GM19351 (cell line): ENCODE results near the gene RAX2.

Experiments used
- ATAC-seq: cut with Tn5 transposase; IDR thresholded peaks from one replicate; pipeline ENCODE4 v1.9.1; 2021; ENCODE audit warnings: mild to moderate bottlenecking, moderate library complexity; ENCODE audit not compliant: unreplicated experiment

RAX2 gene

DNA sequence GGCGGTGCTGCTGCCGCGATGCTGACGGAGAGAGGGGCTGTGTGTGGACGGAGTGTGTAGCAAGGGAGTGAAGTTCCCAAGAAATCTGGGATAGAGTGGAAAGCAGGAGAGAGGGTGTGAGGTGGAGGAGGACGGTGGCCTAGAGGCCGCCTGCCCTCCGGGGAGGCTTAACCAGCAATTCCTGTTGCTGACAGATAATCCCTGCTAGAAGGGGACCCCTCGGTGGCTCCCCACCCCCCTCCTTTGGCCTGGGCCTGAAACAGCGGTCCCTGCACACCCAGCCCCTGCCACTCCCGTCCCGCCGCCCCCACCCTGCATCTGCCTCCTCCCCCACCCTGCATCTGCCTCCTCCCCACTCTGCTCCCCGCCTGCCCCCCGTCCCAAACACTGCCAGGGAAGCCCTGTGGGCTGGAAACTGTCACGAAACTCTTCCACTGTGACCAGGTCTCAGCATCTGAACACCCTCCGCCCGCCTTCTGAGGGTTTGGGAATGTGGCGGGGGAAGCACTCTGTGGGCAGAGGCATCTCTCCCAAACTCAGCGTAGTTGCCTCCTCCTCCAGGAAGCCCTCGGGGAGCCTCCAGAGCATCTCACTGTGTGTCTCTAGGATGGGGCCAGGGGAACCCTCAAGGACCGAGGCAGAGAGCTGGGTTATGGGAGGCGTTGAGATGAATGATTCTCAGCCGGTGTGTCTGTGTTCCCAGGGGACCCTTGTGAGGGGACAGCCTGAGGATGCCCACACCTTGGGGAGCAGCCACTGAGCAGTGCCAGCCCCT is 31.3 kb upstream of the RAX2 start:
- ATAC-seq, result no peak

DNA sequence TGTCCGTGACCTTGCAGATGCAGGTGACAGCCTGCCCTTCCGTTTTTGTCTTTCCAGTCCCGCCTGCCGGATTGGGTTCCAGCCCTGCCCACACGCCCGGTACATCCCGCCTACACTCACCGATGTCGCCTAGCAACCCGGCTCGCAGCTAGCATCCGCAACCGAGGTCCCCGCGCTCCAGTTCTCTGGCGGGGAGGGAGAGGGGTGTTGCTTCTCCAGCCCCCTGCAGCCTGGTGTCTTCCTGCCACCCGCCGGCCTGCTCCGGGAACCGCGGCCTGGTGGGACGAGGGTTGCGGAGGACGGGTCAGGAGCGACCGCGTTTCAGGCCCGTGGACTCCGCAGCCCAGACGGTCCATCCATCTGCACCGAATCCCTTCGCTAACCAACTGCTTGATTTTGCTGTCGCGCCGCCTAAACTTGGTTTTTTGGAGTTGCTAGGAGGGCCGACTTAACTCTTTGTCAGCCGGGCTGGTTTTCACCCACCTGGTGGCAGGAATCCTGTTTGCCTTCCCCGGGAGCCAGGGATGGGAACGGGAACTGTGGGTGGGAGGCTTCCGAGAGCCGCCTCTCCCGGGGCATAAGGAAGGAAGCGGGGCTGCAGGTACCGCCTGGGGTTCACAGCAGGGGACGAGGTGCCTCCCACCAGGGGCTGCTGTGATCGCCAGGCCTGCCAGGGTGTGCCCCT is 29.5 kb upstream of the RAX2 start:
- no peak for ATAC-seq

DNA sequence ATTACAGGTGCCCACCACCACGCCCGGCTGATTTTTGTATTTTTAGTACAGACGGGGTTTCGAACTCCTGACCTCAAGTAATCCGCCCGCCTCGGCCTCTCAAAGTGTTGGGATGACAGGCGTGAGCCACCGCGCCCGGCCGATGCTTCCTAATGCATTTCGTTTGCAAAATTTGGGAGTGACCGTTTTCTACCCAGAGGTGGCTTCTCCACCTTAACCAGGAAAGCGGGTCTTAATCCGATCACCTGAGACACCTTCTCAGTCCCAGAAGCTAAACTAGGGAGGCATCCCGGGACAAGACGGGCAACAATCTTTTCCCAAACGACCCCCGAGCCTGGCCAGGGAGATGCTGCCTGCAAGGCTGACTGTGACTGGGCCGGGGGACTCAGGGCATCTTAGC is 29.0 kb upstream of the RAX2 start:
- no peak for ATAC-seq

DNA sequence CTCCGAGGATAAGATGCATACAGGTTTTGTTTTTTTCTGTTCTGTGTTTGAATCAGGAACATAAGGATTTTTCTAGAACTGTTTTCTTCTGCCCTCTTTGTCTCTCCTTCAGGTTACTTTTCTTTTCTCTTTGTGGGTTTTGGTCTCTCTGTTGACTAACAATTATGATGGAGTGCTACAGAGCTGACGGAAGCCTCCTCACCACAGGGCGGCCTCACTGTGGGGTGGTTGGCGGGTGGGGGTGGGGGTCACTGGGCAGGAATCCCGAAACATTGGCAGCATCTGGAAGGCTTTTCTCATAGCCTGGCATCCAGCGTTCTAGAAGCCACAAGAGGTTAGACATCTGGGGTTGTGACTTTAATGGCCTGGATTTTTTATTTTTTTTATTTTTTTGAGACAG is 26.1 kb upstream of the RAX2 start:
- ATAC-seq, result no peak

DNA sequence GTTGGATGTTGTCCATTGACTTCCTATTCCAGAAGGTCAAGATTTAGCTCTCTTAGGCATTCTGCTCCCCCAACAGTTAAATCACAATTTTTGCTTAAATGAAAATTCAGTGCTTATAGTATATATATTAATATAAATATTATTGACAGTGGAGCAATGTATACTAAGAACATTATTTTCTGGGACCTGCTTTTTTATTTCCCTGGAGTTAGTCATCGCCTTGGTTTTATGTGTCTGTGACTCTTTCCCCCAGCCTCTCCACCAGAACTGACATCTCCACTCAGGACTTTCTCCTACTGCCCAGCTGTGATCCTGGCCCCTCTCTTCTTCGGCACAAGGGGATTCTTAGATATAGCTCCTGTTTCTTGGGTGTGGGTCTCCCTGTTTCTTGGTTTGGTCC is 24.3 kb upstream of the RAX2 start:
- ATAC-seq, result no peak

DNA sequence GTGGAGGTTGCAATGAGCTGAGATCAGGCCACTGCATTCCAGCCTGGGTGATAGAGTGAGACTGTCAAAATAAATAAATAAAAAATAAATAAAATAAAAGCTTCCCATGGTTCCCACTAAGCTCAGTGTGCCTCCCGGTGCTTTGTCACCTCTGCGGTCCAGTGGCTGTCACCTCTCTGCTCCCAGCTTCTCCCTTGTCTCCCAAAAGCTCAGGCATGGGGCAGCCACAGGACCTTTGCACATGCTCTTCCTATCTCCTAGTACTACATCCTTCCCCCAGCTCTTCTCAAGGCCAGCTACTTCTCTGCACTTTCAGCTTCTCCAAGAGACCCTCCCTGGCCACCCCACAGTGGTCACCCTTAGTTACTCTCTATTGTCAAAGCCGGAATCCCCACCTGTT is 21.8 kb upstream of the RAX2 start:
- ATAC-seq, result no peak

DNA sequence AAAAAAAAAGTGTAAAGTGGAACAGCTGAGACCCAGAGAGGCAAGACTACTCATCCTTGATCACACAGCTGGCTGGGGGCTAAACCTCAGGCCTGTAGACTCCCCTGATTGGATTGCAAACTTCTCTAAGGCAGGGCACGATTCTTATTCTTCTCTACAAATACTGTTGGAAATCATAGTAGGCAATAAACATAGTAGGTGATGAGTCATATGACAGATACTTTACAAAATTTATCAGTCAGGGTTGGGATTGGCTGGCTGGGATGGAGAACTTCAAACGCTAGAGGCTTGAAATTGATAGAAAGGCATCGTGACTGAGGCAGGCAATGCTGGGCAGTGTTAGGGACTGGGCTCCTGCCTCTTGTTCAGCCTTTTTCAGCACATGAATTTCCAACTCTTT is 20.1 kb upstream of the RAX2 start:
- no peak for ATAC-seq

DNA sequence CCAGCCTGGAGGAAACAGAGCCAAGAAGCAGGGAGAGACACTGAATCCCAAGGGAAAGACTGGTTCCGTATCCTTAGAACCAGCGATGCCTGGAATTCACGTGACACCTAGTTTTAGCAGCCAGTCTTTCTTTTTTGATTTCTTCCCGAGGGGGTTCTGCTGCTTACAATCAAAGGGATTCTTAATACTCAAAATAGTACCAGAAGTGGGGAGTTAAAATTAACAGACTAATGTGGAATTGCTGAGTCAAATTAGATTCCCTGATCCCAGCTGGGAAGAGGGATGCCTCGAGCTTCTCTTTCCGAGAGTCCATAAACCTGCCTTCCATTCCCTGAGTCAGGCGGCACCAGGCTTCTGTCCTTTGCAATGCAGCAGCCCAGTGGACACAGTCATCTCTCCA is 18.9 kb upstream of the RAX2 start:
- no peak for ATAC-seq

DNA sequence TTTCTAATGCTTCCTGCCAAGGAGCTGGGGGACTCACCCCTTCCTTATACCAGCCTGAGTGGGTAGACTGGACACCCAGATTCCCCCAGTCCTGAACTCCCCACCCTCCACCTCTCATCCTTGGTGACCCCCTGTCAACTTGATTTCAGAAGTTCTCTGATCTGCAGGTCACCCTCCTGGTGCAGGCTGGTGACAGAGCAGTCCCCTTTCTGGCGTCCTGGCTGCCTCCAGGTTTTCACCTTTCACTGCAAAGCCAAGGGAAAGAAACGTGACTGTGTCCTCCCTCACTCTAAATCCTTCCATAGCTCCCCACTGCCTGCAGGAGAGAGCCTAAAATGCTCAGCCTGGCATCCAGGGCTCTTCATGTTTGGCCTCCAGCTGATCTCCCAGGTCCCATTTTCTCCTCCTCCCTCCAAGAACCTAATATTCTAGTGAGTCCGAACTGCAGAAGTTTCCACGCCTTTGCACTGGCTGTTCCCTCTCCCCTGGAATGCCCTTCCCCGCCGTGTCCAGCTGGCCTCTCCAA is 18.2 kb upstream of the RAX2 start:
- ATAC-seq, result no peak

DNA sequence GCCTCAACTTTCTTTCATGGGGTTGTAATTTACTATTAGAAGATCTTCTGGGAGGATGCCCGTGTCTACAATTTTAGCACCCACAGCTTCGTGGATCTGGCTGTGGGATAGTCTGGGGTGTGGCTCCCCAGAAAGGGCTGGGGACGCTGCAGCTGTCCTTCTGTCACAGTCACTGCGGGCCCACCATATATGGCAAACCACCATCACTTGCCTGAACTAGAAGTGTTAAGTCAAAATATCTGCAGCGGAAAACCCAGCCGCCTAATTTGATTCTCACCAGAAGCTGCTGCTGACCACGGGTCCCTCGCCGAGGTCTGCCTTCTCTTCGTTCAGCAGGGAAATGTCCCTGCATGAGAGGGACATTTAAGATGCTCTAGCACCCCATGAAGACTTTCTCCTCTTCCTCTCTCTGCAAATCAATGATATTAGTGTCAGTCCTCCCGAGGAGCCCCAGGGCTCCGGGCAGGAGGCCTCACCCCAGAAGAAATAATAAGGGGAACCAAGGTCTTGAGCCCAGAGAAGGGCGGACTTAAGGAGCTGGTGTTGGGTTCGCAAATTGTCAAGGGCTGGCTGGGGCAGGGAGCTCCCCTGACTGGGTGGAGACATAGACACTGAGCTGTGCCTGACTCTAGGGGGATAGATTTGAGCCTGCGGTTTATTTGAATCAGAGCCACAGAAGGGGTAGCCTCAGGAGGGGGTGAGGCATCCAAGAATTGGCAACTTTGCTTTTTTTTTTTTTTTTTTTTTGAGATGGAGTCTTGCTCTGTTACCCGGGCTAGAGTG is 17.2 kb upstream of the RAX2 start:
- ATAC-seq, result no peak

DNA sequence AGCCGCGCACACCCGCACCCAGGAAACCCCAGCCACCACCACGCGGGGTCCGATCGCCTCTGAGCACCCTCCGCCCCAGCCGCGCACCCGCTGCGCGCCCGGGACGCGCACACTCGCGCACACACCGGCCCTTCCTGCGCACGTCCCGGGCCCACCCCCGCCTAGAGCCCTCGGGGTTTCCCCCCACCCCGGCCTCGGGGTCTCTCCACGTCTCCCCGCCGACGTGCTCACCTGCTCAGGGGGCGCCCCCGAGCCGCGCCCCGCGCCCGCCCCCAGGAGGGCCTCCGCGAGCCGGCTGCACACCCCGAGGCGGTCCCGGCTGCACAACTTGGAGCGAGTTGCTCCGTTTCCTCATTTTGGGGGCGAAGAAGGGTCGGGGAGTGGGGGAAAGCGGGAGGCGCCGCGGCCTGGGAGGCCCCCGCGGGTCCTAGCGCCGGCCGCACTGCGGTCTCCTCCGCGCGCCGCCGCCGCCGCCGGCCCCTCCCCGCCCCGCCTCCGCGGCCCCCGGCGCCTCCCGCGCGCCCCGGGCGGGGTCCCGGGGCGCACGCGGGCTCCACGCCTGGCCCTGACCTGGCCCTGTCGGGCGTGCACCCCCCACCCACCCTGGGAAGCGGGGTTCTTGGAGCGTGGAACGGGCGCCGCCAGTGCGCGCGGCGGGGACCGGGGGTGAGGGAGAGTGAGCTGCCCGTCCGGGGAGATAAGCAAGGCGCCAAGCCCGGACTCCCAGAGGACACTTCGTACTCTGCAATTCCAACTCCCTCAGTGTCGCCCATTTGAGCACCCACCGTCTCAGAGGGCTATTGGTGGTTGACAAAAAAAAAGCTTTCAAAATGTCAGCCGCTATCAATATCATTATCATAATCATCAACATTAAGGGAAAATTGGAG is 14.2 kb upstream of the RAX2 start, which contains the start of gene MATK:
TSS of gene MATK (minus strand) at position 444 of the 887 bp plus-strand sequence. CDS start 1,246 bp downstream, outside the sequence.
- ATAC-seq, result no peak

DNA sequence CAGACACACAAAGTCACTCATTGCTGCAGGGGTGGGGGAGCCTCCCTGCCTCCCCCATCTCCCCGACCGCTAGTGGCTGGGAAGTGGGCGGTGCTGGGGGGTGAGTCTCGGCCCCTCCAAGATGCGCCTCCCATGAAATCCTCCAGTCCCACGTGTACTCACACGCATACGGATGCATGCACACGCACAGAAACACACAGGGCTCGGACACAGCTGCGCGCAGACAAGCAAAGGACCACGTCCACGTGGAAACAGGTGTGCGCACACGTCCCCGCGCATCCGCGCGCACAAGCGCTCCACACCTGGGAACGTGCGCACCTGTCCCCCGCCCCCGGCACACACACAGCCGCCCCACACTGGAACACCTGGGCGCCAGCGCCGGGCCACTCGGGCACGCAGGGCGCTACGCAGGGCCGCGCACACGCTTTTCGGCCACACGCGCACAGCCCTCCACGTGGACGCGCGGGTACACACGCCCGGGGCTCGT is 13.5 kb upstream of the RAX2 start:
- no peak for ATAC-seq

DNA sequence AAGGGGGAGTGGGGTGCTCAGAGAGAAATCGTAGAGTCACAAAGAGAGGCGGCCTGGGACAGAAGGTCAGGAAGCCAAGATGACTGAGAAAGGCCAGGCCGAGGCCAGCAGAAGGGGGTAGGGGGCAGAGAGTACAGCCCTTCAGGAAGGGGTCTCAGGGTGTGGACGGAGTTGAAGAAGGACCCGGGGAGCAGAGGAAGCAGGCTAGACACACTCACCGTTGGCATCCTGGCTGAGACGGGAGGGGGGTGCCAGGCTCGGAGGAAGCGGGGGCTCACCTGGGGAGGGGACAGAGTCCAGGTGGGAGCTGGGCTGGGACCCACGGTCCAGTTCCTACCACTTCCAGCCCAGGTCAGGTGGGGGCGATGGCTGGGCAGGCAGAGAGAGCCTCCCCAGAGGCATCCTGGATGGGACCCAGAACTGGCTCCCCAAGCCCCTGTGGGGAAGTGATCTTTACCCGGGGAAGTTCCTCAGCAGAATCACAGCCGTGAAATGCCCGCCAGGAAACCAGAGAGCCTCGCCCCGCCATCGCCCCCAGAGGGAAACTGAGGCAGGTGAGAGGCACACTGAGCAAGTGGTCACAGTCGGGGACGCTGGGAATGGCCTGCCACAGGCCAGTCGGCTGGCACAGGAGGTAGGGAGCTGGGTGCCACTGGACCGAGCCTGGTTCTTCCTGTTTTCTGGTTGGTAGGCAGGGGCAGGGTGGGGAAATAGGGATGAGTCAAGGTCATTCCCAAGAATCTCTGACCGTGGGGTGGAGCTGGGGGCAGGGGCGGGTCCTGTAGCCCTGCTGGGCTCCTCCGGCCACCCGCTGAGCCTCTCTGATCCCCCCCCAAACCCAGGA is 12.8 kb upstream of the RAX2 start:
- no peak for ATAC-seq

DNA sequence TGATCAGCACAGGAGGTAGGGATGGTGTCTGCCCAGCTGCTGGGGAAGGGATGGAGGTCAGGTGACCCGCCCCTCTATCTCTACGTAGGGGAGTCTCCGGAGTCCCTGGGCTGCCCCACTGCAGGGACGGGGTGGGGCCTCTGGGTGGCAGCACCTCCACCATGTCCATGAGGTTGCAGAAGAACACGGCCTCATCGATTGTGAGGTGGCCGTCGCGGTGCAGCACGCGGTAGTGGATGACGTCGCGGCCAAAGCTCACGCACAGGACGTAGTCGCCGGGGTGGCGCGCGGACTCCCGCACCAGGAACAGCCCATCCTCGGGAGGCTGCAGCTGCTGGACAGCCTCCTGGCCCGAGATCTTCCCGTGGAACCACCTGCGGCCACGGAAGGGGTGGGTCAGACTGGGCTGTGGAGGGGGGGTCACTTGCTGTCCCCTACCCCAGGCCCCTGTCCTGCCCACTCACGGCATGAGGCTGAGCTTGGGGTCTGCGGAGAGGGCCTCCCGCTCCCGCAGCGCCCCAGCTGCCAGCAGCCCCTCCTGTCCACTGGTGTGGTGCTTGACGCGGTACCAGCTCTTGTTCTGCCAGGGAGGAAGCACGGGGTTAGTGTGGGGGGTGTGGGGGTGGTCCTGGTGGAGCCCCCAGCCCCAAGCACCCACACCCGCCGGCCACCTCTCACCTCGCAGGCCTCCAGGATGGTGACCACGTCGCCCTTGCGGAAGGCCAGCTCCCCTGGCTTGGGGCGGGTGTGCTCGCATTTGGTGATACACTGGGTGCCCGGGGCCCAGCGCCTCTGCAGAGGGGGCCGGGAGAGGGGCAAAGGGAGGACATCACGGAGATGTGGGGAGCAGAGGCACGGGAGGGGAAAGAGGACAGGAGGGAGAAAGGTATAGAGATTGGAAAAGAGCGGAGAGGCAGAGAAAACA is 11.9 kb upstream of the RAX2 start:
- ATAC-seq, result no peak

DNA sequence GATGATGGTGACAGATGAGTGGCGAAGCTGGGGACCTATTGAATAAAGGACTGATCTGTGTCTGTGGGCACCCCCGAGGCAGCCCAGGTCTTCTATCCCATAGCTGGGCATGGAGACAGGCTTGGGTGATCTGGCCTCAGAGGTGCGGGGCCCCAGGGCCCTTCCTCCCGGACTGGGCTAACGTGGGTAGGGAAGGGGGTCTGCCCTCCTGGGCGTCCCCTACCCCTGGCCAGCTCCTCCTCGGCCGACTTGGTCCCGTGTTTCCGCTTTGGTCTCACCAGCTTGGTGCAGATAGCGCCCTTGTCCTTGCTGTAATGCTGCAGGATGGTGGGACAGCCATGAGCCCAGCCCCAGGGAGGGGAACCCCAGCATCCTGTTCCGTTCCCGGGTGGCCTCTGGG is 10.9 kb upstream of the RAX2 start:
- ATAC-seq, result no peak

DNA sequence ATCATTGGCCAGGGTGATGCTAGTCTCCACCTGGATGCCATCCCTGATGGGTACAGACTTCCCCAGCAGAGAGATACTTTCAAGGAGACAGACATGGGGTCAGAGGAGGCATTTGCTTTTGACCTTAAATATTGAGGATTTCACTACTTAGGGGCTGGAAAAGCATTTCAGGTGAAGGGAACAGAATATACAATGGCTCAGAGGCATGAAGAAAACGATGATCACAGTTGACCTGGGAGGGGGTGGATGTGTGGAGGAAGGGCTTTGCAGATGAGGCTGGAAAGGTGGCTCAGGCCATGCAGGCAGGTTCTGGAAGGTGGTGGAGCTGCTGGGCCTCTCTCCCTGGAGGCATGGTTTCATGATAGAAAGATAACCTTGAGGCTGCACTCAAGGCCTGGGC is 10.3 kb upstream of the RAX2 start:
- ATAC-seq, result no peak

DNA sequence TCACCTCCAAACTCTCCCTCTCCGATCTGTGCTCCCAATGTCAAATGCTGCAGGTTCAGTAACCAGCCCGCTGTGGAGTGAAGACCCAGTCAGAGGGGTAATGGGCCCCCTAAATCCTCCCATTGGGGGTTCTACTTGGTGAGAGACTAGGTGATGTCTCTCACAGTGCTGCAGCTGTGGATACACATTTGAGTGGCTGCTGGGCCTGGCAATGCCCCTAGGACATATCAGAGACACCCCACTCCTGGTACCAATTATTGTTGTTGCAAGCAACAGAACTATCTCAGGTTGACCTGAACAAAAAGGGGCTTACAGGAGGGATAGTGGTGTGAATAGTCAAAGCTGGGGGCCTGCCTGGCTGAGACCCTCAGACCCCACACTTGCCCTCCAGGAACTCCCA is 9.6 kb upstream of the RAX2 start:
- no peak for ATAC-seq

DNA sequence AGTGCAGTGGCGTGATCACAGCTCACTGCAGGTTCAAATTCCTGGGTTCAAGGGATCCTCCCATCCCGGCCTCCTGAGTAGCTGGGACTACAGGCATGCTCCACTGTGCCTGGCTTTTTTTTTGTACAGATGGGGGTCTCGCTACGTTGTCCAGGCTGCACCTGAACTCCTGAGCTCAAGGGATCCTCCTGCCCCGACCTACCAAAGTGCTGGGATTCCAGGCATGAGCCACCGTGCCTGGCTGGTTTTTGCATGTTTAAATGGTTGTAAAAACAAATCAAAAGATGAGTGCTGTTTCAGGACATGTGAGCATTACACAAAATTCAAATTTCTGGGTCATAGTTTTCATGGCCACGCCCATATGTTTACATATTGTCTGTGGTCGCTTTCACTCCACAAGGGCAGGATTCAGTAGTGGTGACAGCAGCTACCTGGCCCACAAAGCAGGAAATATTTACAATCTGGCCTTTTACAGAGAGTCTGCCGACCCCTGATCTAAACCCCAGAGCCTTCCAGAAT is 8.8 kb upstream of the RAX2 start:
- no peak for ATAC-seq
